ENCODE results near the gene TFCP2L1.

DNA sequence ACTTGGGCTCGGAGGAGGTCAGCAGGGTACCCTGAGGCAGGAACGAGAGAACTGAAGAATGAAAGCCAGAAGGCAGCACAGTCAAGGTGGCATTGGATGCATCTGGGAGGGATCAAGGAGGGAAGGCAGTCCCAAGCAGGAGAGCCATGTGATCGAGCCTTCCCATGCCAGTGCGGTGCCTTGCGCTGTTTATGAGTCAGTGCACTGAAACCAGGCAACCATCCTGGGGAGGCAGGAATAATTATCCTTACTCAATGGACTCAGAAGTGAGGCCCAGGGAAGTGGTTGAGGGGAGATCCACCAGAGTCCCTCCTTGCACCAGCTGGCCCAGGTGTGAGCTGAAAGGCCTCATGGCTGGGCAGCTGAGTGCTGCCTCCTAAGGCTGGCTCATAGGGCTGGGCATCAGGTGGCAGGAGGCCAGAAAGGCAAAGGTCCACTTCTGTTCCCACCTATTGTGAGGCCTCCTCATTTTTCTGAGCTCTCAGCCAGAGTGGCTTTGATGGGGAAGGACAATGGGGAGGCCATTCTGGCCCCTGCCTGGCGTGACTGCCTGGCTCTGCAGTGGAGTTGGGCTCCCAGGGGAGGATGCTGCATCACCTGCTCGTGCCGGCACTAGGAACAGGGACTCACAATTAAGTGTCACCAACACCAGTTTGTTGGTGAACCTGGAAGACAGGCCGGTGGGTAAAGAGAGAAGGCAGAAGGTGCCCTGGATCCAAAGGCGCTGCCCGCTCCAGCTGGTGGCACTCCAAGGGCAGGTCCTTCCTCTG lies 82.3 kb downstream of the TFCP2L1 start:
- TF ChIP-seq POLR2A (IDR thresholded peaks at IDR 0.05; ENCODE audit: low read length): no peak
- TF ChIP-seq GATA1 (IDR thresholded peaks at IDR 0.05; ENCODE audit: low read depth, low read length): no peak
